ENCODE data around the gene HOXB5.
A peak's percentile ranks its signal among the peaks of the same experiment; 100 is the strongest.

Gene HOXB5

DNA sequence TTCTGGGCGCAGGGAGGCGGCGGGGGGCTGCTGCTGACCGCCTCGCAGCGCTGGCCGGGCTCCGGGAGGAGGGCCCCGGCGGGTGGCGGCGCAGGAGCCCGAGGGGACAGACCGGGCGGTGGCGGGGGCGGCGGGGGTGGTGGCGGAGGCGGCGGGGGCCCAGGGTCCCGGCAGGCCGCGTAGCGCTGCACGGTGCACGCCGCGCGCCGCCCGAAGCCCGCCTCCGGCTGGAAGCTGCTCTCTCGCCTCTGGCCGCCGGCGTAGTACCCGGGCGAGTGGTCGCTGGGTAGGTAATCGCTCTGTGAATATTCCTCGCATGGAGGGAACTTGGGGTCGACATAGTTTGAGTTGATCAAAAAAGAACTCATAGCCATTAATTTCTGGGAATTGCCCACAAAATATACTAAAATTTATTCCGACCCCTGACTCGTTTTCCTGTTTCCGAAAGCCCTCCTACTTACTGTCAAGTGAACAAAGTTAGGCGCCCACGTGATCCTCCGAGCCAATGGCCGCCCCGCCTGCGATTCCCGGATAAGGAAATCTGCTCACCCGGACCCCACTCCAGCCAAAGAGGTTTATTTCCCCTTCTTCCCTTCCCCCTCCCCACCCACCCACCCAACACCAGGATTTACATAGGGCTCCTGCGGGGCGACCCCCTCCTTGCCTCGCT is 15.5 kb downstream of the HOXB5 start, which contains the start of gene HOXB4:
Gene HOXB4, minus strand, starts transcription at position 405 of the 670 bp plus-strand sequence. Its CDS starts 31 bp downstream, at position 374.
- peak within 1 kb of the TSS; percentile 54 for H3K4me3 ChIP-seq (replicated peaks; ENCODE audit: low read depth, low read length)
- TF ChIP-seq, protein P1, sequence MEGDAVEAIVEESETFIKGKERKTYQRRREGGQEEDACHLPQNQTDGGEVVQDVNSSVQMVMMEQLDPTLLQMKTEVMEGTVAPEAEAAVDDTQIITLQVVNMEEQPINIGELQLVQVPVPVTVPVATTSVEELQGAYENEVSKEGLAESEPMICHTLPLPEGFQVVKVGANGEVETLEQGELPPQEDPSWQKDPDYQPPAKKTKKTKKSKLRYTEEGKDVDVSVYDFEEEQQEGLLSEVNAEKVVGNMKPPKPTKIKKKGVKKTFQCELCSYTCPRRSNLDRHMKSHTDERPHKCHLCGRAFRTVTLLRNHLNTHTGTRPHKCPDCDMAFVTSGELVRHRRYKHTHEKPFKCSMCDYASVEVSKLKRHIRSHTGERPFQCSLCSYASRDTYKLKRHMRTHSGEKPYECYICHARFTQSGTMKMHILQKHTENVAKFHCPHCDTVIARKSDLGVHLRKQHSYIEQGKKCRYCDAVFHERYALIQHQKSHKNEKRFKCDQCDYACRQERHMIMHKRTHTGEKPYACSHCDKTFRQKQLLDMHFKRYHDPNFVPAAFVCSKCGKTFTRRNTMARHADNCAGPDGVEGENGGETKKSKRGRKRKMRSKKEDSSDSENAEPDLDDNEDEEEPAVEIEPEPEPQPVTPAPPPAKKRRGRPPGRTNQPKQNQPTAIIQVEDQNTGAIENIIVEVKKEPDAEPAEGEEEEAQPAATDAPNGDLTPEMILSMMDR (IDR thresholded peaks at IDR 0.05; ENCODE audit: low read length, missing control alignments), result no peak
- peak; percentile 56 for DNase-seq (ENCODE audit: low read depth)

DNA sequence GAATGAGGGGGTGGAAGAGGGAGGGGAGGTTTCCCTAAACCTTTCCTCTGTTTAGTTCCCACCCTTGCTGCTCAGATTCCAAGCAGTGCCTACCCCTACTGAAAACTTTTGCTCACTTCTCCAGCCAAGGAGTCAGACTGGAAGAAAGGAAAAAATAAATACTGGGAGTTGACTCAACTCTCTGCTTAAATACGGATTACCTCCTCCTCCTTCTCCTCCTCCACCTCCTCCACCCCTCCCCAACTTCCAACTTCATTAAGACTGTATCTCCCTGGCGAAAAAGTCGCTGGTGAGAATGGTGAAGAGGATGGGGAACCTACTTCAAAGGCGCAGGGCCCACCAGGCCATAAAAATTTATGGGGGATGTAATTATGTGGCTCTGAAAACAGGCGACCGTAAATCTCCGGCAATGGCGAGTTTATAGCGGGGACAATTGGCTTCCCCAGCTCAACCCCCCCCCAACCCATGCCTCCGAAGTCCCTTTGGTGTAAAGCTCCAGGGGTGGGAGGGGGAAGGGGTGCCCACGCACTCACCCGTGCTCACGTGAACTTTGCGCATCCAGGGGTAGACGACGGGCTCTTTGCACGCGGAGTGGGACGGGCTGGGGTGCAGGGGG is 16.1 kb downstream of the HOXB5 start:
- DNase-seq (ENCODE audit: low read depth), result no peak
- TF ChIP-seq, protein P1 (IDR thresholded peaks at IDR 0.05; ENCODE audit: low read length, missing control alignments), result no peak
- peak overlapping the region; percentile 54 for H3K4me3 ChIP-seq (replicated peaks; ENCODE audit: low read depth, low read length)

DNA sequence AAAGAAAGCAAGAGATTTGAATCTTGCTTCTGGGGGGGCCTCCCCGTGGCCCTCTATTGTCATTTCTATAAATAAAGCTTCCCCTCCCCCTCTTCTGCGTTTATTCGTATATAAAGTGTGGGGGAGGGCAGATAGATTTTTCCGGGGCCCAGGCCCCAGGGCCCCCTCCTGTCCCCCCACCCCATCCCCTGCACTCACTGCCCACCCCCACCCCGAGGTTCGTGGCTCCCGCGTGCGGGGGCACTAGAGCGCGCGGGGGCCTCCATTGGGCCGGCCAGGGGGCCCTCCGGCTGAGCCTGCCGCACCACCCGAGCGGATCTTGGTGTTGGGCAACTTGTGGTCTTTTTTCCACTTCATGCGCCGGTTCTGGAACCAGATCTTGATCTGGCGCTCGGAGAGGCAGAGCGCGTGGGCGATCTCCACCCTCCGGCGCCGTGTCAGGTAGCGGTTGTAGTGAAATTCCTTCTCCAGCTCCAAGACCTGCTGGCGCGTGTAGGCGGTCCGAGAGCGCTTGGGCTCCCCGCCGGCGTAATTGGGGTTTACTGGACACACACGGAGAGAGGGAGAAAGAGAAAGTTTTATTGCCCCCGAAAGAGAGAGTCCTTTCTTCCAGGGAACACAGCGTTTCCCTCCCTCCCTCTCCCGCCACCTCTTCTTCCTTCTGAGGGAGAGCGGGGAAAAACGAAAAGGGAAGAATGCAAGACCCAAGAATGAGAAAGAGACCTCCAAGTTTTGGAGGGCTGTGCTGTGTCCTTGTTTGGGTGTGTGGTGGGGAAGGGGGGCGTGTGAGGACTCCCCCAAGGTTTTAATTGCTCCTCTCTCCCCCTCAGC is 16.9 kb downstream of the HOXB5 start:
- TF ChIP-seq, protein P1 (IDR thresholded peaks at IDR 0.05; ENCODE audit: low read length, missing control alignments), result no peak
- peak overlapping the region; percentile 54 for H3K4me3 ChIP-seq (replicated peaks; ENCODE audit: low read depth, low read length)
- no peak for DNase-seq (ENCODE audit: low read depth)

DNA sequence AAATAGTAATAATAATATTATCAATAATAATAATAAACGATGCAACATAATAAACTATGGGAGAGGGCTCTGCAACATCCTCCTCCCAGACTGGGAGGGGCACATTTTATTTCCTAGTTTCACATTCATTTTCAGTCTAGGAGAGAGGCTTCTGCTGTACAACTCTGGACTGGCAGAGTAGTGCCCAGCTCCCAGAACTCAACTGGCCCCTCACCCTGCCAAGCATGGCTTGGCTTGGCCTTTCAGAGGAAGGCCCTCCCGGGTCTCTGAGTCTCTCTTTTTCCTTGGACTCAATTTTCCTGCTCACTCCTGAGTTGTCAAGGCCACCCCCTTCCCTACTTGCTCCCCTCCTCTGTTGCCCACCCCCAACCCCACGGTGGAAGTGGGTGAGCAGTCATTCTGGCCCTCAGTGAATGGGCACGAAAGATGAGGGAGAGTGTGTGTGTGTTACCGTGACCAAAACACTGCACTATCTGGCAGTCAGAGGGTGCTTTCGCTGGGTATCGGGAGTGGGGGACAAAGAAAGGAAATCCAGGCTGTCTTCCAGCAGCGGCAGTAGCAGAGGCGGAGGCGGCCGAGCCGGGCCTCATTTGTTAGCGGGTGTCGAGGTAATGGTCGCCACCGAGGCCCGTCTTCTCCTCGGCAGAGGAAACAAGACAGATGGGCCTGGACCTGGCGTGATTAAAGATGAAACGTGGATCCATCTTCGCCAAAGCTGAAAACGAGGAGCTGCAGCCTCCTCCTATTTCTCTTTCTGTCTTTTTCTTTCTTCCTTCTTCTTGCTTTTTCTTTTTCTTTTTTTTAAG is 17.7 kb downstream of the HOXB5 start:
- H3K4me3 ChIP-seq (replicated peaks; ENCODE audit: low read depth, low read length), result peak overlapping the region; percentile 17
- no peak for DNase-seq (ENCODE audit: low read depth)
- TF ChIP-seq, protein P1 (IDR thresholded peaks at IDR 0.05; ENCODE audit: low read length, missing control alignments), result no peak

DNA sequence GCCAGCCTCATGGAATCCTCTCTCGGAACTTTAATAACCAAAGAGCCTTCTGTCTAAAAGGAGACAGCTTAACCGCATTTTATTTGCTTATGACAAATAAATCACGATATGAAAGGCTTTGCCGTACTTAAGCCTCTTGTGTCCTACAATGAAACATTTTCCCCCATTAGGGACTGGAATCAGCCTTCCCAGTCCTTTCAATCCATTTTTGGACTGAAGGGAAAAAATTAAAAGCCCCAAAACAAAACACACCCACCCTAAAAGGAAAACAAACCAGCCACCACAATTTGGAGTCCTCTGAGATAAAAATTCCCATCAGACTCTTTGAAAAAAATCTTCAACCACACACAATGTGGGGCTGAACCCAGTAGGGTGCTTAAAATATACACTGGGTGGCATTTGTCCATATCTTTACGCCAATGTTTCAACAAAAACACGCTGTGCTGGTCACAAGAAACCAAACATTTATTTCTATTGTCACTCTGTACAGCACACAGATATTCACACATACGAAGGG is 18.5 kb downstream of the HOXB5 start:
- TF ChIP-seq, protein P1 (IDR thresholded peaks at IDR 0.05; ENCODE audit: low read length, missing control alignments), result no peak
- H3K4me3 ChIP-seq (replicated peaks; ENCODE audit: low read depth, low read length), result no peak overlapping the region
- no peak for DNase-seq (ENCODE audit: low read depth)

DNA sequence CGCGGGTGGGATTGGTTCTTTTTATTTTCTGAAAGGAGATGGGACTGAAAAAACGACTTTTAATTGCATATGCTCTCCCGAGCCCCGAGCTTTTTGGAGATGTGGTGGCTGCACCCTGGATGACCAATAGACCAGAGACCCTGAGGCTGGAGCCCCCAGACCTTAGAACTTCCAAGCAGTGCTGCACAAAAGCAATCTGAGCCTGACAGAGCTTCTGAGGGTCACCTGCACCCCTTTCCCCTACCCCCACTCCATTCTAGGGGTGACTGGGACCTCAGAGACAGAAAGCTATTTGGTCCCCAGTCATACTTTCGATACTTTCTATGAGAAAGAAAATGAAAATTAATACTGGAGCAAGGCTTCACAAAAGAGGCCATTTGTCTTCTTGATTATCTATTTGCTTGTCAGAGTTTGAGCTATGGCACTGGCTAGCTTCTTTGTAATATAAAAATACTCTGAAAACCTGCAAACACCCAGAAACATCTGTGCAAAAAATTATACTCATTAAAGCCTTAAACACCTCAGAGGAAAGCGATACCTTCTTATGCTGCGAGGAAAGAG is 19.0 kb downstream of the HOXB5 start:
- H3K4me3 ChIP-seq (replicated peaks; ENCODE audit: low read depth, low read length), result no peak overlapping the region
- no peak for DNase-seq (ENCODE audit: low read depth)
- TF ChIP-seq, protein P1 (IDR thresholded peaks at IDR 0.05; ENCODE audit: low read length, missing control alignments), result no peak
